Endothelial cell of hepatic sinusoid (primary cell): ENCODE measurements around the gene SYT7.

Experiments used
- in situ Hi-C: cut with HindIII; loops from 2 replicates; pipeline ENCODE4 v1.10.0; 2017; ENCODE audit warnings: low sequenced_read_pairs

SYT7 gene

GRCh38 chr11:61524446-61524845, 56.4 kb downstream of the SYT7 start:
- in situ Hi-C loops, result loop anchor here (5.0 kb wide), 1 partner anchor 62 kb away; no protein-coding TSS in a partner anchor

GRCh38 chr11:61522881-61523280, 58.0 kb downstream of the SYT7 start:
- in situ Hi-C loops, result loop anchor here (5.0 kb wide), 1 partner anchor 61 kb away; no protein-coding TSS in a partner anchor

- in situ Hi-C loops, result no loop called here
Observed at GRCh38 chr11:61518032-61518795, 62.7 kb downstream of the SYT7 start.

GRCh38 chr11:61516675-61517572, 64.0 kb downstream of the SYT7 start:
- in situ Hi-C loops, result no loop called here

GRCh38 chr11:61516191-61516590, 64.7 kb downstream of the SYT7 start:
- in situ Hi-C loops, result no loop called here

- in situ Hi-C loops, result no loop called here
Observed at GRCh38 chr11:61515686-61516085, 65.2 kb downstream of the SYT7 start.

GRCh38 chr11:61514050-61514917, 66.6 kb downstream of the SYT7 start:
- in situ Hi-C loops, result no loop called here

GRCh38 chr11:61513143-61513765, 67.6 kb downstream of the SYT7 start:
- in situ Hi-C loops, result no loop called here

GRCh38 chr11:61512435-61512834, 68.4 kb downstream of the SYT7 start:
- in situ Hi-C loops, result no loop called here

- in situ Hi-C loops, result no loop called here
Observed at GRCh38 chr11:61511383-61511782, 69.5 kb downstream of the SYT7 start.

GRCh38 chr11:61510974-61511373, 69.9 kb downstream of the SYT7 start:
- in situ Hi-C loops, result no loop called here

GRCh38 chr11:61510166-61510919, 70.5 kb downstream of the SYT7 start:
- in situ Hi-C loops, result no loop called here

- in situ Hi-C loops, result no loop called here
Observed at GRCh38 chr11:61509043-61510029, 71.5 kb downstream of the SYT7 start.

- in situ Hi-C loops, result no loop called here
Observed at GRCh38 chr11:61507962-61508861, 72.7 kb downstream of the SYT7 start, which contains the start of gene LRRC10B. LRRC10B (plus strand) TSS chr11:61508749; CDS start chr11:61508999, 250 bp downstream.

GRCh38 chr11:61507012-61507768, 73.7 kb downstream of the SYT7 start:
- in situ Hi-C loops, result no loop called here

GRCh38 chr11:61505640-61506155, 75.2 kb downstream of the SYT7 start:
- in situ Hi-C loops, result no loop called here
